DMS153 (cell line): Measurements from ENCODE around the gene IL10.
"Not testable (repeated sequence)": the region's sequence is repeated elsewhere in the genome, so short reads cannot be mapped to it uniquely, and the experiment has no call there.

Experiments
- DNase-seq: peaks from one replicate; lab custom pipeline; 2025; lab: John Stamatoyannopoulos, UW

Gene IL10

DNA sequence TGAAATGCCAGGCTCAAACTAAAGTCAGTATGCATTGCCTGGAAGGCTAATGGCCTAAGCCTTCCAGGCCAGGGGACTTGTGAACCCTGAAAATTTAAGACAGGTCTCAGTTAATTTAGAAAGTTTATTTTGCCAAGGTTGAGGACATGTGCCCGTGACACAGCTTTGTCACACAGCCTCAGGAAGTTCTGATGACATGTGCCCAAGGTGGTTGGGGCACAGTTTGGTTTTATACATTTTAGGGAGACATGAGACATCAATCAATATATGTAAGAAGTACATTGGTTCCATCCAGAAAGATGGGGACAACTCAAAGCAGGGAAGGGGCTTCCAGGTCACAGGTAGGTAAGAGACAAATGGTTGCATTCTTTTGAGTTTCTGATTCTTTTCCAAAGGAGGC is 6.5 kb downstream of the IL10 start:
- DNase-seq = not testable (repeated sequence)

DNA sequence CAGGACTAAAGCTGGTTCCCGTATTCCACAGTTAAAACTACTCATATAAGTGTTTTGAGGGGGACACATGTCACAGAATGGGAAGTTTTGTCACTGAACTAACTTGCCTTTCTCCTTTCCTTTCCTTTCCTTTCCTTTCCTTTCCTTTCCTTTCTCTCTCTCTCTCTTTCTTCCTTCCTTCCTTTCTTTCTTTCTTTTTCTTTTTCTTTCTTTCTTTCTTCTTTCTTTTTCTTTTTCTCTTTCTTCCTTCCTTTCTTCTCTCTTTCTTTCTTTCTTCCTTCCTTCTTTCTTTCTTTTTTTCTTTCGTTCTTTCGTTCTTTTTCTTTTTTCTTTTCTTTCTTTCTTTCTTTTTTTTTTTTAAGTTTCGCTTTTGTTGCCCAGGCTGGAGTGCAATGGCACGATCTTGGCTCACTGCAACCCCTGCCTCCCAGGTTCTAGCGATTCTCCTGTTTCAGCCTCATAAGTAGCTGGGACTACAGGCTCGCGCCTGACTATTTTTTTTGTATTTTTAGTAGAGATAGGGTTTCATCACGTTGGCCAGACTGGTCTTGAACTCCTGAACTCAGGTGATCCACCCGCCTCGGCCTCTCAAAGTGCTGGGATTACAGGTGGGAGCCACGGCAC is 9.4 kb downstream of the IL10 start:
- not testable (repeated sequence) for DNase-seq

DNA sequence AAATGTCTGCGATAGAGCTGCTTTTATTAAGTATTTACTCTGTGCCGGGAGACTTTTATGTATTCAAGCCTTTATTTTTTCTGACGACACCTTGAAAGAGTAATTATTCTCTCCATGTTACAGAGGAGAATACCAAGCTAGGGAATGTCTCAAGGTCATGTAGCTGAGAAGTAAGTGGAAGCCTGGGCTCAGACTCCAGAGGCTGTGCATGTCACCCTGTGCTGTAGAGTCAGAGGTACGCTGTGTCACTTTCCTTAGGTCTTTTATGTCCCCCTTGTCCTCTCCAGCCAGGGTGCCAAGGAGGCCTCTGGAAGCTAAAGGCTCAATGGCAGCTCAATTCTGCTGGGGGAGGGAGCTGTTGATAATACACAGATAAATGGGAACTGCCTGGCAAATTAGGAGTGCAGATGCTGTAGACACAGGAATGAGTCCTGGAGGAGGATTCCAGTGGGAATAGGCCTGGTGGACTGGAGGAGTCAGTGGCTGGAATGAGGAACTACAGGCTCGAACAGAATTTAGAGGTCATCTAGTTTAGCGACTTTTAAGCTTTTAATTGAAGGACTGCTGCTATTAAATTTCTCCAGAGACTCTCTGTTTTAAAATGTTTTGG is 11.0 kb downstream of the IL10 start:
- DNase-seq = no peak

DNA sequence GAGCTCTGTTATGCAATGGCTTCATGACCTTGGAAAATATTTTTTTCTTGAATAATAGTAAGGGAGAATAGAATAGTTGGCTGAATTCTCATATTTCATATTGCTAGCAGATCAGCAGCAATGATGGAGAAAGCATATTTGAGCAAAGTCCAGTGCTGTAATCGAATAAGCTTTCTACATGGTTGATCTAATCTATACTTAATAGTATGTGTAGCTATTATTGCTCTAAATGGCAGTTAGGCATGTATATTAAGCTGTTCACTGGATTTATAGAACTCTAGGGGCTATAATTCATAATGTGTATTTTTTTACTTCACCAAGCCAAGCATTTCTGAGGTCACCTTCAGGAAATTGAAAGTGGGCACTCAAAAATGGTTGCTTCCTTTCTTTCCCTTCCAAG is 11.7 kb downstream of the IL10 start:
- no peak for DNase-seq

DNA sequence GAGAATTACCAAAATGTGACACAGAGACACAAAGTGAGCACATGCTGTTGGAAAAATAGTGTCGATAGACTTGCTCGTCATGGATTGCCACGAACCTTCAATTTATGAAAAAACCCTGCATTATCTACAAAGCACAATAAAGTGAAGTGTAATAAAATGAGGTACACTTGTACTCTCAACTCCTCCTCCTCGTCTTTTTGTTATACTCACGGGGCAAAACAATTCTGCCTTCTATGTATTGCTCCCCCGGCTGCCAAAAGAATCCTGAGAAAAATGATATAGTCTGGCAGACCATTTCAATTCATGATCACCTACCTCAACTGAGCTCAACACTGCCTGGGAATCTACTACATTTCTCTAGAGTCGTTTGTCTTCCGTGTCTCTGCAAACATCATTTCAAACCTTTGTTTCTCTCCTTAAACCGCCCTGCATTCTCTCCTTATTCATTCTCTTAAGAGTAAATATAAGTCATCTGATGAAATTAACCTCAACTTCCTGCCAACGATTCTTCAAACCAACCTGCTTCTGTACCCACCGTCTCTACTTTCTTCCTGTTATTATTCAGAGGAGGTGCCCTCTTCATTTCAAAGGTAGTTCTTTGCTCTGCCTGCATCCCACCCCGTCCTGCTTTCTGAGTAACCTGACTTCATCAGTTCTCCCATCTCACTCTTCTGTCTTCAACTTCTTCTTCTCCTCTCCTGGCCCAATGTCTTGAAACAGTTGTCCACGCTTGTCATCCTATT is 14.6 kb downstream of the IL10 start:
- DNase-seq = no peak

DNA sequence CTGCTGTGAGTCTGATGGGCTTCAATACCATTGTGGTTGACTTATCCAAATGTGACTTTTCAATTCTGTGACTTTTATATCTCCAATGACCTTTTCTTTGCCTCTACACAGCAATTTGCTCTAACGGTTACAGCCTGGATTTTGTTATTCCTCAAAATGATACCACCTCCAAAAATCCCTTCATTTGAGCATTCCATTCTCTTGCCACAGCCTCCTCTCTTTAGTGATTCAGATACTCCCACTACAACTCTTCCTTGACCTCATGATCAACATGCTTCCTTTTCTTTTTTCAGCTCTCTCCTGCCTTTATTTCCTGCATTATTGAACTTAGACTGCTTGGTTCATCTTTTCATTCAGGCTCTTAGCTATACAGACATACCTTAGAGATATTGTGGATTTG is 18.3 kb downstream of the IL10 start:
- DNase-seq = no peak

DNA sequence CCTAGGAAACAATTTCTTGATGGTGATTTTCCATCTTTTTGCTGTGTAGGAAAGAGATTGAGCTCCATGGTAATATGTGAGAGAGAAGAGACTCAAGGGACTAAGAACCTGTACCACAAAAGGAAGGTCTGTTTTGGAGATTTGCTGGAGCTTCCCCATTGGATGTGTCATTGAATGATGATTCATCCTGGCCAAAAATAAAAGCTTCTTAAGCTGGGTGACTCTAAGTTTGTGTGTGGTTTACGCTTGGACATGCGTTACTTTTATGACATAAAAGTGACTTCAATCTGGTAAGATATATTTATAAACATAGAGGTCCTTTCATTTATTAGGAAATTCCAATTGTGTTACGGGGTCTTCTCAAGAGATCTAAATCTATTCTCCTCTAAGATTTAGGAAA is 19.2 kb downstream of the IL10 start:
- no peak for DNase-seq

DNA sequence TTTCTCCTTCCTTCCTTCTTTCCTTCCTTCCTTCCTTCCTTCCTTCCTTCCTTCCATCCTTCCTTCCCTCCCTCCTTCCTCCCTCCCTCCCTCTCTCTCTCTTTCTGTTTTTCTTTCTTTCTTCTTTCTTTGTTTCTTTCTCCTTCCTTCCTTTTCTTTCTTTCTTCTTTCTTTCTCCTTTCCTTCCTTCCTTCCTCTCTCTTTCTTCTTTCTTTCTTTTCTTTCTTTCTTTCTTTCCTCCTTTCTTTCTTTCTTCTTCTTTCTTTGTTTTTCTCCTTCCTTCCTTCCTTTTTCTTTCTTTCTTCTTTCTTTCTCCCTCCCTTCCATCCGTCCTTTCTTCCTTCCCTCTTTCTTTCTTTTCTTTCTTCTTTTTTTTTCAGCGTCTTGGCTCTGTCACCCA is 19.8 kb downstream of the IL10 start:
- DNase-seq = no peak

DNA sequence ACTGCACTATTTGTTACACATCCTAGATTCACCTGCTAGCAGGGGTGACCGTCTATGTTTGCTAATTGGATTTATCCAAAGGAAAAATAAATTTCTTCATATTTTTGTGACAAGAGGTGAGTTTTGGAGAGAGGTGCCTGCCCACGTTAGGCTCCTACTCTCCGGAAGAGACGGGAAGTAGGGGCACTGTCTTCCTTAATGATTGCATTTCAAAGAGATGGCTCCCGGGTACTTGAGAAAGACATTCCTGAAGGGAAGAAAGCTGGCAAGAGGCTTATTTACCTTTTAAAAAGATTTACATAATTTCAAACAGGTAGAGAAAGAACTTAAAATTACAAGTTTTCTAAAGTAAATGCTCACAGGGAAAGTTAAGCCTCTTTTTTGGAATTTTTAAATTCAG is 20.4 kb downstream of the IL10 start:
- no peak for DNase-seq

DNA sequence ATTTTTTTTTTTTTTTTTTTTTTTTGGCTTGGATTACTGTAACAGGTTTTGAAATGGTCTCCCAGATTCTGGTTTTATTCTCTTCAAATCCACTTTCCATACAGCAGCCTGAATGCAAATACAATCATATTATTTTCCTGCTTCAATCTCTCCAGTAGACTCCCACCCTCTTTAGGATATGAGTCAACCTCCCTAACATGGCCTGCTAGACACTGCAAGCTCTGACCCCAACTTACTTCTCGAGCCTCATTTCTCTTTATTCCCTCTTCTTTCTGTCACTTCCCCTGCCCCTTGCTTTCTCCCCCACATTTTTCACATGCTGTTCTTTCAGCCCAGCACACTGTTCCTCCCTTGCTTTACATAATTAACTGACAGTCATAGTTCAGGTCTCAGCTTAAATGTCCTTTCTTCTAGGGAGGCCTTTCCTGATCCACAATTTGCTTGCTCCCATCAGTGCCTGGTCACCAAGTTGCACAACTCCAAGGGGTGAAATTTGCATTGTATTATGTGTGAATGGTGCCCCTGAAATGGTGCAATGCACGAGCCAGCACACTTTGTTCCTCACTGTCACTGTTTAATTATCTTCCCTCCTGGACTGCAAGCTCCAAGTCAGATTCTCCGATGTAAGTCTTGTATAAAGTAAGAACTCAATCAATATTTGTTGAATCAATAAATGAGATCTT is 23.8 kb downstream of the IL10 start:
- DNase-seq = no peak

DNA sequence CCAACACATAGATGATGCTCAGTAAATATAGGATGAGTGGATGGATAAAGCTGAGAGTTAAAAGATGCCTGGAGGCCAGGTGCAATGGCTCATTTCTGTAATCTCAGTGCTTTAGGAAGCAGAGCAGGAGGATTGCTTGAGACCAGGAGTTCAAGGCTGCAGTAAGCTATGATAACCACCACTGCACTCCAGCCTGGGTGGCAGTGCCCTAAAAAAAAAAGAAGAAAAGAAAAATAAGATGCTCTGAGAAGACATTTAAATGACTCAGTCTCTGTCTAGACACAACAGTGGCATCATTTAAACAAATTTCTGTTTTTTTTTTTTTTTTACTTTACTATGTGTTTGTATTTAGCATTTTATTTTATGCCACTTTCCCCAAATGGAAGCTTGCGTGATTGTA is 27.0 kb downstream of the IL10 start:
- no peak for DNase-seq

DNA sequence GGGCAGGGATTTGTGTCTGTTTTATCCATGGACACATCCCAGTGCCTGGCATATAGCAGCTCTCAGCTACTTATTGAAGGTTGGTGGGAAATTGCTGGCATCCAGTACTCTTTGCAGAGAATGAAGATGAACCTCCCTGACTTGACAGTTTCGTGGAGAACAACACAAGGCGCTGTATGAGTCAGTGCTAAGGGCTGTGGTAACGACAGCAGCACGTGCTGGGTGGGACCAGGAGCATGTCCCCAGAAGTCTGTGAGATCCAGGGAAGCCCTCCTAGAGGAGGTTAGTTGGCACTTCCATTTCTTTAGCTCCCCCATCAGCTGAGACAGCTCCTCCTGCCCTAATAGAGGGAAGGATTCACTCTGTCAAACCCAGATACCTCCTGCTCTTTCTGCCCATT is 27.6 kb downstream of the IL10 start:
- no peak for DNase-seq

DNA sequence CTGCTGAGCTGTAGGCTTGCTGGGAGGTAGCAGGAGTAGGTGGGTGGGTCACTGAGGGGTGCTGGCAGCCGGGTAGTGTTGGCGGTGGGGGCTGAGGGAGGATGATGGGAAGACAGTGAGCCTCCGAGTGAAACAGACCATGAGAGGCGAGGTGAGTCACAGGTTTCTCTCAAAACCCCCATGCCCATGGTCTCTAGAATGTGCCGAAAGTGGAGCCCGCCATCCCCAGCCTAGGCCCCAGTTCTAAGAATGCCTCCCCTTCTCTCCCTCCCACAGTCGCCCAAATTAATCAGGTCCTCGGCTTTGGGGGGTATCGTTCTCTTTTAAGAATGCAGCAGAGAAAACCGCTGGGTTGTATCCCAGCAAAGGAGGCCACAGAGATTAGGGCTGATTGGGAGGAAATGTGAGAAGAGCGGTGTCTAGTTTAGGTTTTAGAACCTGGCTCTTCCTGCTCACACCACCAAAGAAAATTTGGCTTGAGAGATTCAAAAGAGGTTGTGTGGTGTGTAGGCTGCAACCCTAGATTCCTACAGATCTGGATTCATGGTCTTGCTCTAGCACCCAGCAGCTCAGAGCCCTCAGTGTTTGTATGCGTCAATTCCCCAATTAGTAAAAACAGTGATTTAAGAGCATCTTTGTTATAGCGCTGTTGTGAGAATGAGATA is 29.4 kb downstream of the IL10 start:
- no peak for DNase-seq

DNA sequence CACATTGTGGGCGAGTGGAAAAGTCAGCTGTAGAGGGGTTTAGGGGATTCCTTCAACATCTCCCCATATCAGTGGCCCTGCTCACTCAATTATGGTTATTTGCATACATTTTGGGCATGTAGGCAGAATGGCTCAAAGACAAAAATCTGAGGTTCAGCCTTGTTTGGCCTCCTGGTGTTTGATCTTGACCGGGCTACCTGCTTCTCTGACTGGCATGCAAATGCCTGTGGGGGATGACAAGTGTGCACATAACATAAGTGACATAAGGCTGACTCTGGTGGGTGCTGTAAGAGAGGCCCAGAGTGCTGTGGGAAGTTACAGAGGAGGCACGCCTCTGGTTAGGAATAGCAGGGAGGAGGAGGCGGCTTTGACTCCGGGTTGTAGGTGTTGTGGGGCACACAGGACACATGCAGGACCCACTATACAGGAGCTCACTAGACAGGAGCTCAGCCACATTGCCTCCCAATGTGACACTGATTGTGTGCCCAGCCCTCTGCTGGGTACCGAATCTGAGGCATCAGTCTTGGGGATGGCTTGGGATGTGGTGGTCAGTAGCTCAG is 31.1 kb downstream of the IL10 start:
- no peak for DNase-seq

DNA sequence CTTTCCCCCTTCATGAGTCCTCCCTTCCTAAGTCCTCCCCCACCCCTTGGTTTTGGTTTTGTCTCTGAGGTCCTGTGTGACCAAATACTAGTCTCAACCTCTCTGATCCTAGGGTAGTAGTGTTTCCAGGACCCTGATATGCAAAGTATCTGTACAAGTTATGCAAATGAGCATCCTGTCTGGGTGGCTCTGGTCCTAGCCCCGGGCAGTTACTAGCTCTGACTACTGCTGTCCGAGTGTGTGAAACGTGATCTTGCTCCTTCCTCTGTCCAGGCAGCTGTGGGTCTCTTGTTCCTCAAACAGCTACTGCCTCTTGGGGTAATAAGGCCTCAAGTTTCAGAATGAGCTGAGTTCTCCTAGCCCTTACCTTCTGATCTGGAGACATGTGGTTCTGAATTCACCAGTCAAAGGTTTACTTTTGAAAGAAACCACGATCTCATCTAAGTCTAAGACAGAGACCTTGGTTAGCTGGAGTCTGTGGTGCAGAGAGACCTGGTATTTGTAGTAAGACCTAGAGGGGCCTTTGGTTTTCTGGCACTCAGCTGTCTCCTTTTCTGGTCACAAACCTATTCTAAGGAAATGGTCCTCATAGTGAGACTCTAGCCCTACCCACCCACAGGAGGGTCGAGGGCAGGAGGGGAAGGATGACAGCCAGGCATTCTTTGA is 32.8 kb downstream of the IL10 start:
- DNase-seq = no peak

DNA sequence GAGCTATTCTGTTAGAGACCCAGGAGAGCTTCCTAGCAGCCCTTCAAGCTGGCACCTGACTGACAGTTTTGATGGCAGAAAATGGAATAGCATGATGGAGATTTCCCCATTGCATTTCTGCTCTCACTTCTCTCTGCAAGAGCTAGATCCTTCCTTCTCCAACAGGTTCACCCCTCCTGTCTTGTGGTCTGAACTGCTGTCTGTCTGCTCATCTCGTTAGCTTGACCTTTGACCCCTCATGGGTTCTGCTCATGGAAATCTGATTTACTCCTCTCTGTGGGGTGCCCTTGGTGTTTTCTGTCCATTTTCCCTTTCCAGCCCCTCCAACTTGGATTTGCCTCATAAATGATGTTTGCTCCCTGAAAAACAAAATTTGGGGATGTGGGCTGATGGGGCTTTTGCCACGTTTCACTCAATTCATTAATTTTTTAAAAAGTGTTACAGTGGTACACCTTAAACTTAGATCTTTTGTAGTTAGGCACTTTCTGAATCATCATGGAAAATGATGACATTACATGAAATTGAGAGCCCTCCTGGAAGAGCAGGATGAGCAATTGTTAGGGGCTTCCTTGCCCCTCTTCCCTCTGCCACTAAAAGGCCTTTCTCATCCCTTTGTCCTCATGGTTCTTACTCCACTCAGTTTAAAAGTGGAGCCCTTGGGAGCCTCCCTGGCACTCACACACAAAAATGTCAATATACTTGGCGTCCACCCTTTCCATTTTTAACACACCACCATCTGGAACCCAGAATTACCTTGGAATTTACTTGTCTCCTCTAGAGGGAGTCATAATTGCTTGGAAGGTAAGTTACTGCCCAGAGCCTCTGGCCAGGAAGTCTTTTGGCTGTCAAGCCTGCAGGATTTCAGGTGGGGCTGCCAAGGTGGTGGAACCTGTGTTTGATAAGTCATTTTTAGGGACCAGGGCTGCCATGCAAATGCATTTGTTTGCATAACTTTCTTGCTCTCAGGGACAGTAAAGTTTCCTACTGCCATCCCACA is 33.6 kb downstream of the IL10 start:
- DNase-seq = peak; percentile 24

DNA sequence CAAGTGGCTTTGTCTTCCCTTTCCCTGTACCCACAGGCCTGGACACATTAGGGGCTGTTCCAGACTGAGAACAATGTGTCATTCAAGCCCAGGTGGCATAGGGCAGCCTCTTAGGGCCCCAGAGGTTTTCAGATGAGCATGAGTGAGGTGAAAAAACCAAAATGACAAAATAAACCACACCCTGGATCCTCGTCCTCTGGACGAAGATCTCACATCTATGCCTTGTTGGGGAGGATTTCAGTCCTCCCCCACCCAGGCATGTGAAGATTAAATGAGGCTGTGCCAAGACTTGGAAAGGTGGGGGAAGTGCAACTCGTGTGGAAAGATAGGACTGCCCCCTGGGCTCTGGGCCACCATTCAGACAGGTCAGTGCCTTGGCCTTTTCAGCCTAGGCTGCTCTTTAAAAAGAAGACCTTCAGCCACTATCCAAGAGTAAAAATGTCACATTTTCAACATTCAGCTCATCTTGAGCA is 34.5 kb downstream of the IL10 start:
- DNase-seq = no peak

DNA sequence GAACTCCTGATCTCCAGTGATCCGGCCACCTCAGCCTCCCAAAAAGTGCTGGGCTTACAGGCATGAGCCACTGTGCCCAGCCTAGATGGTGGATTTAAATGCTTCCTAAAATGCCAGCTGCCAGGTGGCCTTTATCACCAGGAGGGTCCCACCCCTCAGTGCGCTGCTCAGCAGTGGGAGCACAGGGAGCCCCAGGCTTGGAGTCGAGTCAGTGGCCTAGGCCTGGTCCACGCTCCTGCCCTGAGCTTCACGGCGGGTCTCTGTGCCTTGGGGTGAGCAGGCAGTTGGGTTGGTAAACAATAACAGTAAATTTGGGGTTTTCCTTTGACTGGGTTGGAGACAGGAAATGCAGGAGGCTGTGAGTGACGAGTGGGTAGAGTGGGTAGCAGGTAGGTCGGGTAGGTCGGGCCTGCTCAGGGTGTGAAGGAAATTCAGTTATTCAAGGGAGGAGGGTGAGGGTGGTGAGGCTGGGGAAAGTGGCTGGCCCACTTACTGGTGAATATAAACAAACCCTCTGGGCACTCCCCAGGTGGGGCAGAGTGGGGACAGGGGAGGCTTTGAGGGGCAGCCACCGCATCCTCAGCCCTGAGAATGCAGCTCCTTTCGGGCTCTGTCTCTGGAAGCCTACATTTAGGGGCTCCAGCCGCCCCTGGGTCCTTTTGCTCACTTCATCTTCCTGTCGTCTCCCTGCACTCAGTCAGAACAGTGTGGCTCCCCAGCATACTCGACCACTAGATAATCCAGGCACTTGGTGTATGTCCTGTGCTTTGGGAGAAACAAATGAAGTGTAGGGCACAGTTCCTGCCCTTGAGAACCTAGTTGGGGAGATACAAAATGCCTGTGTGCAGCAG is 35.2 kb downstream of the IL10 start:
- no peak for DNase-seq

DNA sequence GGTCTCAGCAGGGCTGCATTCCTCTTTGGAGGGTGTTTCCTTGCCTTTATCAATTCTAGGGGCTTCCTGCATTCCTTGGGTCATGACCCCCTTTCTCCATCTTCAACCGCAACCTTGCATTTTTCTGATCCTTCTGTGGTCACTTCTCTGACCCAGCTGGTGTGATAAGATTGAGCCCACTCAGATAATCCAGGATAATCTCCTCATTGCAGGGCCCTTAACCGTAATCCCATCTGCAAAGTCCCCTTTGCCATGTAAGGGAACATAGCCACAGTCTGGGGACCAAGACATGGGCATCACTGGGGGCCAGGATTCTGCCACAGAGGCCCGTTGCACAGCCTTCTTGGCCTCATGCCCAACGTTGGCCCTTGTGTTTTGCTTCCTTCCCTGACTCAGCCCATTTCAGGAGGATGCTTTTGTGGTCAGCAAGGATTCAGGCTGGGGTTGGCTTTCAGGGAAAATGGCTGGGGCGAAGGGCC is 36.7 kb downstream of the IL10 start:
- no peak for DNase-seq
